ENCODE results near the gene CSKMT.

- TF ChIP-seq CTCF (IDR thresholded peaks at IDR 0.05) (no peak), POLR2A (IDR thresholded peaks at IDR 0.05) (no peak)
Observed at GRCh38 chr11:62621027-62621566, 44.0 kb upstream of the CSKMT start.
